ENCODE measurements around the gene UST.

UST gene, protein sequence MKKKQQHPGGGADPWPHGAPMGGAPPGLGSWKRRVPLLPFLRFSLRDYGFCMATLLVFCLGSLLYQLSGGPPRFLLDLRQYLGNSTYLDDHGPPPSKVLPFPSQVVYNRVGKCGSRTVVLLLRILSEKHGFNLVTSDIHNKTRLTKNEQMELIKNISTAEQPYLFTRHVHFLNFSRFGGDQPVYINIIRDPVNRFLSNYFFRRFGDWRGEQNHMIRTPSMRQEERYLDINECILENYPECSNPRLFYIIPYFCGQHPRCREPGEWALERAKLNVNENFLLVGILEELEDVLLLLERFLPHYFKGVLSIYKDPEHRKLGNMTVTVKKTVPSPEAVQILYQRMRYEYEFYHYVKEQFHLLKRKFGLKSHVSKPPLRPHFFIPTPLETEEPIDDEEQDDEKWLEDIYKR

DNA sequence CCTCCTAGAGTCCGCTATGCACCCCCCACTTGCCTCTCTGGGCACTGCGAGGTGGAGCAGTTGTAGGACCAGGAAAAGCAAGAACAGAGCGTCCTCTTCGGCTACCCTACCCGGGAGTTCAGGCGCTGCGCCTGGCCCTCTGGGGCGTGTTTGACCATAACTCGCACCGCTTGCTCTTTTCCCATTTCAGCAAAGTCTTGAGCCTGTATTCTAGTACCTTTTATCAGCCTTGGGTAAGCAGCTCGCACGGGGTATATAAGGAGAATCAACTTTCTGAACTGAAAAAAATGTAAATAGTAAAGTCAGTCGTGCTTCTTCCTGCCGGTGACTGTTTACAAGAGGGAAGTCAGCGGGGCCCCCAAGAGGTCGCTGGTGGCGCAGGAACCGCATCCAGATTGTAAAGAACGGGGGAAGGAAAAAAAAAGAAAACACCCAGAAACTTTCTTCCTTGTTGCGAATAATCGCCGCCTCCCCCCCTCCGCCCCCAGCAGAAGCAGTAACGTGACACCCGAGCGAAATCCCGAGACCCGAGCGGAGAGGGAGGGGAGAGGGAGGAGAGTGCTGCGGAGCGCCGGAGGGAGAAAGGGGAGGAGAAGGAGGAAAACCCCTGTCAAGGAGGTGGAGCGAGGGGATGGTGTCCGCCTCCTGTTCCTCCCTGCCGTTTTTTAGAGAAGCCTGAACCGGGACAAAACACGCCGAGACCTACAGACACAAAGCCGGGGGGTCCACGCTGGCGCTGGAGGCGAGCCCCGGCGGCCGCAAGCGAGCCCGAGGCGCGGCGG is at the start of gene UST:
UST (plus strand) TSS at position 668 of the 782 bp plus-strand sequence. CDS start 401 bp downstream, outside the sequence.
- DNase-seq, result peak; percentile 79

DNA sequence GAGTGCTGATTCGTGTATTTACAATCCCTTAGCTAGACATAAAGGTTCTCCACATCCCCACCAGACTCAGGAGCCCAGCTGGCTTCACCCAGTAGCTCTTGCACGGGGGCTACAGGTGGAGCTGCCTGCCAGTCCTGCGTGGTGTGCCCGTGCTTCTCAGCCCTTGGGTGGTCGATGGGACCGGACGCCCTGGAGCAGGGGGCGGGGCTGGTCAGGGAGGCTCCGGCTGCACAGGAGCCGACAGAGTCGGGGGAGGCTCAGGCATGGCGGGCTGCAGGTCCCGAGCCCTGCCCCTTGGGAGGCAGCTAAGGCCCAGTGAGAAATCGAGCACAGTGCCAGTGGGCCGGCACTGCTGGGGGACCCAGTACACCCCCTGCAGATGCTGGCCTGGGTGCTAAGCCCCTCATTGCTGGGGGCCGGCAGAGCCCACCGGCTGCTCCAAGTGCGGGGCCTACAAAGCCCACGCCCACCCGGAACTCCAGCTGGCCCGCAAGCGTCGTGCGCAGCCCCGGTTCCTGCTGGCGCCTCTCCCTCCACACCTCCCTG is 48.9 kb upstream of the UST start:
- DNase-seq, result no peak

DNA sequence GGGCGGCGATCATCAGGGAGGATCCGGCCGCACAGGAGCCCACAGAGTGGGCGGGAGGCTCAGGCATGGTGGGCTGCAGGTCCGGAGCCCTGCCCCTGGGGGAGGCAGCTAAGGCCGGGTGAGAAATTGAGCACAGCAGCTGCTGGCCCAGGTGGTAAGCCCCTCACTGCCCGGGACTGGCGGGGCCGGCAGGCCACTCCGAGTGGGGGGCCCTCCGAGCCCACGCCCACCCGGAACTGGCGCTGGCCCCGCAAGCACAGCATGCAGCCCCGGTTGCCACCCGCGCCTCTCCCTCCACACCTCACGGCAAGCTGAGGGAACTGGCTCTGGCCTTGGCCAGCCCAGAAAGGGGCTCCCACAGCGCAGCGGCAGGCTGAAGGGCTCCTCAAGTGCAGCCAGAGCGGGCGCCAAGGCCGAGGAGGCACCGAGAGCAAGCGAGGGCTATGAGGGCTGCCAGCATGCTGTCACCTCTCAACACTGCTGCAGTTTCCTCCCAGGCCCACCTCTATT is 48.1 kb upstream of the UST start:
- DNase-seq, result no peak

- DNase-seq, result no peak
These were observed 46.6 kb upstream of the UST start for GRCh38 chr6:148700047-148700715.

GRCh38 chr6:148700741-148701311 is 46.0 kb upstream of the UST start:
- no peak for DNase-seq

DNA sequence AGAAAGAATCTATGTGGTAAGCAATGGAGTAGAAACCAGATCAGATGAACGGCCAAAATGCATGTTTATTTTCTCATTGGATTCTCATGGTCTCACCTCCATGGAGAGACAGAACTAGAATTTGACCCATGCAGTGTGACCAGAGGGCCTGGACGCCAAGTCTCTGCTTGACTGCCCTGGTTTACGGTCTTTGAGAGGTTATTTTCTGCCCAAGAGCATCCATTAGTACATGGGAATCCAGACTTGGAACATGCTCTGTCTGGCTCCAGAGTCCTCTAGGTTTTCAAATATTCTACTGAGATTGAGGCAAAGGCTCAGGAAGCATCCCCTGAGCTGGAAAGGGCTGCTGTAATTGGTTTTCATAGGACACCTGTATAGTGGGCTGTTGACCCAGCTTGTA is 45.5 kb upstream of the UST start:
- DNase-seq, result no peak

- DNase-seq, result no peak
These were observed 42.9 kb upstream of the UST start for GRCh38 chr6:148703900-148704299.

GRCh38 chr6:148704400-148705246 is 42.2 kb upstream of the UST start:
- no peak for DNase-seq

DNA sequence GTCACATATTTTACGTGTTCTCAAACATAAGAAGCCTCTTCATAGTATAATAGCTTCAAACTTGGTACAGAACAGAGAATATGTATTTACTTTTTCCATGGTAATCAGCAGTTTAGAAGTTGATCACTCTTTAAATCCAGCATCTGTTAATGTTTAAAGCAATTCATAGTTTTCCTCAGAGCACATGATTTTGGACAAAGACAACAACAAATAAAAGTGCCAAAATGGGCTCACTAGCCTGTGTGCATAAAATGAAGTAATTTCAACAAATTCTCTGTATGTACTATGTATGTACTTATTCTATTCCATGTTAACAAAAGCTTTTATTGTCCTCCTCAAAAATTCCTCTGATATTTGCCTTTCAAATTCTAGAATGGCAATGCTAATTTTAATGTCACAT is 38.1 kb upstream of the UST start:
- no peak for DNase-seq

DNA sequence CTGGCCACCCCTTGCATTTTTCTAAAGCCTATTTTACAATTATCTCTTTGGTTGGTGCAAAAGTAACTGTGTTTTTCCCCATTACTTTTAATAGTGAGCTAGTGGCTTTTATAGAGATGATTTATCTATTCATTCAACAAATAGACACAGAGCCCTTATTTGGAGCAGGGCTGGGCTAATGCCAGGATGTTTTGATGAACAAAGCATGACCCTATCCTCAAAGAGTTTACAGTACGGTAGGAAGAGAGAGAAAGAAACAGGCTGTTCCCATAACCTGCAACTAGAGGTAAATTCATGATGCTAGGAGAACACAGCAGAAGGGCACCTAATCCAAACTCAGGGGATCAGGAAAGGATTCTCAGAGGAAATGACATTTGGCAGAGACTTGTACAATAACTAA is 37.3 kb upstream of the UST start:
- no peak for DNase-seq

DNA sequence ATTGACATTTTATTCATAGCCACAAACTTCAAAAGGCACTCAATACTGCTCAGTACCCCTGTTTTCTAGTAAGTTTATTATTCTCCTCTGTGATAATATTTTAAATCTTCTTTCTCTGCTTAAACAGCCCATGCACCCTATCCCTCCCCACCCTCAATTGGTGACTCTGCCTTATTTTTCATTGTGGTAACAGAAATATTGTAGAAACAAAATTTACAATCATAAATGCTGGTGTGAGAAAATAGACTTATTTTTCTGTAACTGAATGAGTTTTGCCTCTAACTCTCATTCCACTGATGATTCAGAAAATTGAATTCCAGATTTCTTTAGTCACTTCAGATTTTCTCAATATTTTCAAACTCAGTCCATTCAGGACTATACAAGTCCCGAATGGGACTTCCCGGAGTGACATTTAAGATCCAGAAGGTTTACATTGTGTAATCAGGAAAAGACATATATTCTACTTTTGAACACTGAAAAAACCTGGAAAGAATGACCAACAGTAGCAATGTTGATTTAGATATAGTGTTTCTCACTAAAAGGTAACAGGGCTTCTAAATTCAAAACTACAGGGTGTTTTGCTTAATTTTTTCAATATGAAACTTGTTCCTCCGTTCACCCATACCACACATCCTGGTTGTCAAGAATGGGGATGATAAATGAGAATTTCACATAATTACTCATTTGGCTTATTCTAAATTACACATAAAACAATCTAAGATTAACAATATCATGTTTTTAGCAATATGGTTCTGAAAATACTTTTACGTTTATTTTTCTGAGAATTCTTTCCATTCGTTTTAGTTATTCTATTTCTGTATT is 34.8 kb upstream of the UST start:
- no peak for DNase-seq

GRCh38 chr6:148713033-148713738 is 33.6 kb upstream of the UST start:
- DNase-seq, result no peak

DNA sequence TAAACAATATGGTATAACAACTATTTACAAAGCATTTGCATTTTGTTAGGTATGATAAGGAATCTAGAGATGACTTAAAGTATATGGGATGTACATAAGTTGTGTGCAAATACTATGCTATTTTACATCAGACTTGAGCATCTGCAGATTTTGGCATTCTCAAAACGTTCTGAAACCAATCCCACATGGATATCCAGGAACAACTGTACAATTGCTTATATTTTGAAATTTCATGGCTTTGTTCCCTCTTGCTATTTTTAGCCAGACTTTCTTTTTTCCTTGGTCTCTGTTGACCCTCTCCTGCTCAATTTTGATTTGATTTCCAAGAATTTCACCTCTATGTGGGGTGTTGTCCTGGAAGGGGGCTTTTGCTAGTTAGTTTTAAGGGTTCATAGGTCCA is 32.9 kb upstream of the UST start:
- no peak for DNase-seq

DNA sequence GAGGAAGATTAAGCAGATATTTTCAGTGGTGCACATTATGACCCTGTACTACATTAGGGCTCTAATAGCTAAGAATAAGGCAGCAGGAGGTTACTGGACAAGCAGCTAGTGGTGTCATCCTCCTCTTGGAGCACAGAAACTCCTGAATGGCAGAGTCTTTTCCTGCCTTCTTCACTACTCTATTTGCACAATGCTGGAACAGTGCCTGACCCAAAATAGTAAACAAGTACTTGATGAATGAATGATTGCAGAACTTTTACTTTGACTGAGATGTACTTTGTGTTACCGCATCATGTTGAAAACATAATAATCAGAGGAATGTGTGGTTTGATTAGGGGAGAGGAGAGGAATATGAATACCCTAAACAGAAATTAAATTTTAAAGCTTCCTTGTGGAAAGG is 30.0 kb upstream of the UST start:
- no peak for DNase-seq

DNA sequence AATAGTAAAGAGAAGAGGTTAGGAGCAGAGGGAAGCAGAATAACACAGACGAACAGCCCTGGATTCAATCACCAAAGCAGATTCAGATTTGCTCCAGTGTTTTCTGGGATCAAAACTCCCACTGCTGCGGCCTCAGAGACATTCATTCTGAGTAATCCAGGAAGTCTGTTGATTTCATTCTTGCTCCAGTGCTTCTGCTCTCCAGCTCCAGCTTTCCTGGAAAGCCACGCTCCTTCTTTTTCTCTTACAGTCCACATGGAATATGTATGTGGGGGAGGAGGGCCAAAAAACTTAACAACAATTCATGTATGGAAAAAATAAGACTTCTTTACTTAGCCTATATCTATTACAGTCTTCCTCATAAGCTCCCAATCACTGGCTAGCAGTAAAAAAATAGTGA is 26.4 kb upstream of the UST start:
- DNase-seq, result no peak

DNA sequence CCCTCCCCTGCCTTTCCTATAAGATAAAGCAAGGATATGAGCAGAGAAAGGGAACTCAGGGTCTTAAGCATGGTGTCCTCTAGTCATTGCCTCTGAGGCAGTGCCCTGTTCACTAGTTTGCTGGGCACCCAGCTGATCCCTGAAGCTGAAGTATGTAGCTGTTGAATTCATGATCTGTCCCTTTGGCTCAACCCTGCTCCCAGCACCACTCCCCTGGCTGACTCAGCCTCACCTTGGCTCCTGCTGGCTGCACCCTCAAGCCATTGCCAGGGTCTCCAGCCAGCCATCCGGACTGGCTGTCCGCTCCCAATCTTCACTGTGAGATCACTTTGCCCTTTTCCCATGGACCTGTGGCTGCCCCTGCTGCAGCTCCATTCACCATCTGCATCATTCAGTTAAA is 25.9 kb upstream of the UST start:
- no peak for DNase-seq

GRCh38 chr6:148723484-148723883 is 23.3 kb upstream of the UST start:
- DNase-seq, result no peak

DNA sequence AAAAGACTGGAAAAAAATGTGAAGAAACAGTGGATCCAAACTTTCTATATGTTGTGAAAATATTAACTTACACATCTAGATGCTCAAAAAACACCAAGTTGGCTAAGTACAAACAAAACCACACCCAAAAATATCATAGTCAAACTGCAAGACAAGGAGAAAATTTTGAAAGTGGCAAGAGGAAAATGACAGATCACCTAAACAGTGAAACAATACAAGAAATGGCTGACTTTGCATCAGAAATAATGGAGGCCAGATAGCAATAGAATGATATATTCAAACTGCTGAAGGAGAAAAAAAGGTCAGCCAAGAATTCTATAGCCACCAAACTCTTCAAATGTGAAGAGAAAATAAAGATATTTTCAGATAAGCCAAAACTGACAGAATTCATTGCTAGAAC is 22.4 kb upstream of the UST start:
- no peak for DNase-seq

GRCh38 chr6:148727104-148727503 is 19.7 kb upstream of the UST start:
- DNase-seq, result no peak

DNA sequence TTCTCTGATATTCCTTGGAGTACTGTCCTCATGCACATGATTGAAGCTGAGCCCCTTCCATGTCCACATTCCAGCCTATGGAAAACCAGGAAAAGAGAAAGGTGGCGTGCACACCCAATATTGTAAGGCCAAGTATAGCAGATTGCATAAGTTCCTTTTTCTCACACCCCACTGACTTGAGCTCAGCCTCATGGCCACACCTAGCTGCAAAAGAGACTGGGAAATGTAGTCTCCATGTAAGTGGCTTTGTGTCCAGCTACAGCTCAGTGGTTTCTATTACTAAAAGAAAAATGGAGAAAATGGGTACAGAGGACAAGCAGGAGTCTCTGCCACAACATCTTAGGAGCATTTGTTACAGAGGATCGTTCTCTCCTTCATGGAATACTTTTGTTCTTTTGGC is 10.8 kb upstream of the UST start:
- no peak for DNase-seq
